Breast epithelium (tissue), 3 donors: ENCODE data around the gene RSBN1L.

Source experiments
- POLR2A ChIP-seq: fragments of 450-650 bp; IDR thresholded peaks from one replicate; pipeline ENCODE4 v1.6.1; 2016; ENCODE audit warnings: antibody characterized with exemption, mild to moderate bottlenecking, moderate library complexity
- TF ChIP-seq, protein P1 (sequence below), 3 donors: fragments of 450-650 bp; IDR thresholded peaks; one replicate each; pipeline ENCODE4 v1.5.1; 2016 to 2017; ENCODE audit warnings: antibody characterized with exemption in 3 of 3, mild to moderate bottlenecking in 3 of 3, moderate library complexity in 3 of 3

DNA sequence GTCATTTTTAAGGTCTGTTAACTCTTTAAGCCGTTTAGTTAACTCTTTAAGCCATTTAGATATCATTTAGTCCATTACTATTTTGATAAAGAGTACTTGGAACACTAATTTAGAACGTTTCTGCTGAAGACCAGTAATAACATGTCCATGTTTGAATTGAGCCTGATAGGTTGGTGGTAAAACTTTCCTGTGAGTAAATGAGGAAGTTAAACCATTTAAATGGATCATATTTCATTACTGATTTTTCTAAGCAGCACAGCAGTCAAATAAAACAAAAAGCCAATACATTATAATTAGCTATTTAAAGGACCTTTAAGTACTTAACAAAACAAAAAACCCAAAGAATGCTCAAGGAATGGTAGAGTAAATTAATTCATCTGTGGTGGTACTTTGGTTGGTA is 131.7 kb downstream of the RSBN1L start:
- TF ChIP-seq POLR2A = no peak
- TF ChIP-seq, protein P1, sequence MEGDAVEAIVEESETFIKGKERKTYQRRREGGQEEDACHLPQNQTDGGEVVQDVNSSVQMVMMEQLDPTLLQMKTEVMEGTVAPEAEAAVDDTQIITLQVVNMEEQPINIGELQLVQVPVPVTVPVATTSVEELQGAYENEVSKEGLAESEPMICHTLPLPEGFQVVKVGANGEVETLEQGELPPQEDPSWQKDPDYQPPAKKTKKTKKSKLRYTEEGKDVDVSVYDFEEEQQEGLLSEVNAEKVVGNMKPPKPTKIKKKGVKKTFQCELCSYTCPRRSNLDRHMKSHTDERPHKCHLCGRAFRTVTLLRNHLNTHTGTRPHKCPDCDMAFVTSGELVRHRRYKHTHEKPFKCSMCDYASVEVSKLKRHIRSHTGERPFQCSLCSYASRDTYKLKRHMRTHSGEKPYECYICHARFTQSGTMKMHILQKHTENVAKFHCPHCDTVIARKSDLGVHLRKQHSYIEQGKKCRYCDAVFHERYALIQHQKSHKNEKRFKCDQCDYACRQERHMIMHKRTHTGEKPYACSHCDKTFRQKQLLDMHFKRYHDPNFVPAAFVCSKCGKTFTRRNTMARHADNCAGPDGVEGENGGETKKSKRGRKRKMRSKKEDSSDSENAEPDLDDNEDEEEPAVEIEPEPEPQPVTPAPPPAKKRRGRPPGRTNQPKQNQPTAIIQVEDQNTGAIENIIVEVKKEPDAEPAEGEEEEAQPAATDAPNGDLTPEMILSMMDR (IDR thresholded peaks at IDR 0.05) = no peak
